Stimulated activated CD8-positive, alpha-beta memory T cell treated with anti-CD3 and anti-CD28 coated beads, Interleukin-12 subunit alpha, Interleukin-12 subunit beta, amount 100 ng/mL, for 24 hours (primary cell): ENCODE data around the gene HSPA14.
"Not testable (repeated sequence)": the region's sequence is repeated elsewhere in the genome, so short reads cannot be mapped to it uniquely, and the experiment has no call there.

ENCODE experiments used
- DNase-seq: peaks from one replicate; pipeline ENCODE4 v3.0.0-alpha.2; 2020; ENCODE audit errors: extremely low read depth

Gene HSPA14

DNA sequence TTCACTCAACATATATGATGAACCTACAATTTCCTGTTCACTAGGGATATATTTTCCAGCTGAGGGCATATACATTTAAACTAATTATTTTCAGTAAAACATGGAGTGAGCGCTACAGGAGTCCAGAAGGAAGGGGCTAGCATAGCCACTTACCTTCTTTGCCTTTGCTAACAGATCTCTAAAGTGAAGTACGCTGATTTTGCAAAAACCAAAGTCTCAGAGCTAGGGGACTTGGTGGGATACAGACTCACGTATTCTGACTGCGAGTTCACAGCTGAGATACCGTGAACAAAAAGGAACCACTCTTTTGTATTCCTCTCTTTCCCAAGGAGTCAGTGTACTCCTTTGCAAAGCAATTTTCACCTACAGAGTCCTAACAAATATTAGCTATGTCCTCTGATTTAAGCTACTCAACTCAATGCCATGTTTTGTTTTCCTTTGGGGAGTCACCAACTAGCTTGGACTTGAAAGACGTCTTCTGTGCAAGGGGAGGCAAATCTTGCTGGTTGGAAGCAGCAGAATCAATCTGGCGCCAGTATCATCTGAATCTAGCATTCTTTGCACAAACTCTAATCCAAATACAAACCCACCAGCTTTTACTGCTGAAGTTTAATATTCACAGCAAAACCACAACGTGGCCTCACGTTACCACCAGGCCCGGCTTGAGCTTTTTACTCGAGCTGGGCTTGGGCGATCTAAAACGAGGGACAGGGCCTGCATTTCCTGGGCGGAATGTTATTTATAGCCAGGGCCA, 926 bp upstream of the HSPA14 start:
- no peak for DNase-seq

DNA sequence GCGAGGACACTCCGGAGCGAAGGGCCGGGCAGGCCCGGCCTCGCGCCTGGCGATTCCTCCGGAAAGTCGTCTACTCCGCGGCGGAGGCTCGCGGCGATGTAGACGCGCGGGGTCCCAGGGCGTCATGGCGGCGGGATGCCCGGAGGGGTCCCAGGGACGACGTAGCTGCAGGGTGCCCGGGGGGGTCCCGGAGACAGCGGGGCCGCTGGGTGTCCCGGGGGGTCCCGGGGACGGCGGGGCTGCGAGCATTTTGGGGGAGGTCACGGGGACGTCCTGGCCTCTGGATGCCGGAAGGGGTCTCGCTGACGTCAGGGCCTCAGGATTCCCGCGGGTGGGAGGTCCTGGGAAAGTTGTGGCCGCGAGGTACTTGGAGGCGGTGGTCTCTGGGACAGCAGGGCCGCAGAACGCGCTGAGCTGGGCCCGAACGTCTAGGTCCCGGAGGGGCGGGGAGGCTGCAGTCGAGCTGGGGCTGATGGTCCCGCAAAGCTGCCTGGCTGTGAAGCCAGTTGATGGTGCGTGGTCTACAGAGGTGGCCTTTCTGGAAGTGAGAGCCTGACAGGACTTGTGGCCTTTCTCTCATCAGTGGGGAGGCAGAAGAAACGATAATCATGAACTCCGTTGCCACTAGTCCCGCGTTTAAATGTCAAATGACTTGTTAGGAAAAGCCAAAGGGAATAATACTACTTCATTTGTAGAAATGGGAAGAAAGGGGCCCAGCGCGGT, 637 bp downstream of the HSPA14 start:
- no peak for DNase-seq

DNA sequence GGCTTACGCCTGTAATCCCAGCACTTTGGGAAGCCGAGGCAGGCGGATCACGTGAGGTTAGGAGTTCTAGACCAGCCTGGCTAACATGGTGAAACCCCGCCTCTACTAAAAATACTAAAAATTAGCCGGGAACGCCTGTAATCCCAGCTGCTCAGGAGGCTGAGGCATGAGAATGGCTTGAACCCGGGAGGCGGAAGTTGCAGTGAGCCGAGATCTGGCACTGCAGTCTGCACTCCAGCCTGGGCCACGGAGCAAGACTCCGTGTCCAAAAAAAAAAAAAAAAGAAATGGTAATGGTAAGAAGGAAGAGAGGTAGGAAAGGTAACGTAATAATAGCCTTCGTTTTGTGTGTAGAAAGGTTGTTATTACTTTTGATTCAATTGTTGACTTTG, 1.2 kb downstream of the HSPA14 start:
- DNase-seq, result no peak

DNA sequence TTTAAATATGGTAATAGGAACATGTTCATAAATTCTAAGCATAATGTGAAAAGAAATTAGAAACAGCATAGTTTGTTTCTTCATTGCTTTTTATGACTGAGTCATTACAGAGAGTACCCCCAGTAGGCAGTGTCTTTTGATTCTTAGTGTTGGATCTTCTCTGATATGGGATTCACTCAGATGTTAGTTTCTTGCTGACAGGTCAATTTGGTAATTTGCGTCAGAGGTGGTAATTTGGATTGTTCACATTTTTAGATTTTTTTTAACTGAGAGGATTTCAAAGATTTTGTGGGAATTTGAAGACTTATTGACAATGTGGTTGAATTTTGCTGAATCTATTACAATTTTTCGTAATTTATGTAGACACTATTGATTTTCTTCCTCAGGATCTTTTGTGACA, 2.1 kb downstream of the HSPA14 start:
- DNase-seq, result no peak

DNA sequence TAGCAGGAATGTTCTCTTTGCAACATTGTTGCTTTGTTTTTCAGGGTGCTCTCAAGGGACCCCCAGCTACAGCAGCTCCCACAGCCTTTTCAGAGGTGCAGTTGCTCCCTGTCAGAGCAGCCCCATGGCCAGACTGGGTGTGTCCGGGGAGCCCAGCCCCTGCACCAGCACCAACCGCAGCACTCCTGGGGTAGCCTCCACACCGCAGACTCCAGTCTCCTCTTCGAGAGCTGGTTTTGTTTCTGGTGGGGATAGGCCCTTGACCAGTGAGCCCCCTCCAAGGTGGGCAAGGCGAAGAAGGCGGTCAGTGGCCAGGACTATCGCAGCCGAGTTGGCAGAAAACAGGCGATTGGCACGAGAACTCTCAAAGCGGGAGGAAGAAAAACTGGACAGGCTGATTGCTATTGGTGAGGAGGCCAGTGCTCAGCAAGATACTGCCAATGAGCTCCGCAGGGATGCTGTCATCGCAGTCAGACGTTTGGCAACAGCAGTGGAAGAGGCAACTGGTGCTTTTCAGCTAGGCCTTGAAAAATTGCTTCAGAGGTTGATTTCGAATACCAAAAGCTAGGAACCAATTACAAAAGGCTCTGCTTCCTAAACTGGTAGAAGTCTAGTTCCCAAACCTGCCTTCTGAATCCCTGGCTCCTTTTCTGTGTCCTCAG, 5.4 kb downstream of the HSPA14 start:
- no peak for DNase-seq

DNA sequence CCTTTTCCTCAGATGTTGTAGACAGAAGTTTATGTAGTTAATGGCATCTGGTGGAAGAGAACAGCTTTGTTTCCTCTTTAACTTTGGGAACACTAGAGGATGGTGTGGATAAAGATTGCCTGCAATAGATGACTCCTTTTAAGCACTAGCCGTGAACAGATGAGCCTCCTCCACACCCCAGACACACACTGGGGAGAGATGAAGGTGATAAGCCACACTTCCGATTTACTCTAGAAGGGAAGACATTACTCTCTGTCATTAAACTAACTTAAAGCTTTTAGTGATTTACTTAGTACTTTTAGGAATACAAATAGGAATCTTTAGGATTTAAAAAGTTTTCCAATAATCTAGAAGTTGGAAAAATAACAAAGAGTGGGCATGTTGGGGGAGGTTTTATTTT, 6.8 kb downstream of the HSPA14 start:
- no peak for DNase-seq

DNA sequence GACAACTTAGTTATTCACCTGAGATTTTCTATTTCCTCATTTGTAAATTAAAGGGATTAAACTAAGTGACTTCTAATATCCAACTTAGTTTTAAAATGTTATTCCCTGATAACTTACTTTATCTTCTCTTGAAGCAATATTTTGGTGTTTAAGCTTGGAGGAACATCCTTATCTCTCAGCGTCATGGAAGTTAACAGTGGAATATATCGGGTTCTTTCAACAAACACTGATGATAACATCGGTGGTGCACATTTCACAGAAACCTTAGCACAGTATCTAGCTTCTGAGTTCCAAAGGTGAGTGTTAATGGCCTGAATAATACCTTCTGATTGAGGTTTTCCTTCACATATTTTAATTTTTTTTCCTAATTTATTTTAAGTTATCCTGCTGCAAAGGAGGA, 14.1 kb downstream of the HSPA14 start:
- DNase-seq, result no peak

DNA sequence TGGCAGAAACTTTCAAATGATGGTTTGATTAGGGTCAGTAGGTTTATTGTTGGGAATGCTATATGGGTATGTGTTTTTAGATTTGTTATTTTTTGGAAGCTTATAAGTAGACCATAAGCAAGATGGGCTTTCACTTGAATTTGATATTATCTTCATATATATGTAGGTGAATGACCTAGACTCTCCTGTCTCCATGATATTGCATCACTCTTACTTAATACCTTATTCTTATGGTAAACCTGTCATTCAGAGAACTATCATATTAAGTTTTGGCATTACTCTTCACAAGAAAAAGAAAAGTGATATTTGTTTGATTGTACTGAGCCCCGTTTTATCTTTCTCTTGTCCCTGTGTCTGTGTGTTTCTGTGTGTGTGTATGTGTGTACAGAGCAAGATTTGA, 17.3 kb downstream of the HSPA14 start:
- DNase-seq, result no peak

DNA sequence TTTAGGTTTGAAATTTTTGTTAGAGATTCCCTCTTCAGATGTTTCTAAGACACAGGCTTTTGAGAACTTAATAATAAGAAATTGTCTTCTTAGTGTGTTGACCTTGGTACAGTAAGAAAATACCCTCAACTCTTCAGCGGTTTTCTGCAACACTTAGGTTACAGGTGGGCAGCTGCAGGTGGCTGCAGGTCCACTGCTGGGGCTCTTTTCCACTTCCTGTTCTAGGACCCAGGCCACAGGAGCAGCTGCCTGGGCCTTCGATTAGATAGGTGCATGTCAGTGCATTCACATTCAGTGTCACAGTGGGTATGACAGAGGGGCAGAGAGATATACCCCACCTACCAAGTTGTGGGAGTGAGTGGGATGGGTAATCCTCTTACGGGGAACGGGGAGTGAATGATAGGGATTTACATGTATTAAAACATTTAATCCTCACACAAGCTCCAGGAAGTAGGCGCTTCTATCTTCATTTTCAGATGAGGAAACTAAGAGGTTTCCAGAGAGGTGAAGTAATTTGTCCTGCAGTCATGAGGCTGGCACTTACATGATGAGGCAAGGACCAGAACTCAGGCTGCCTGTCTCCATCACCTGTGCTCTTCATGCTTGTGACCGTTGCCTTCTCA, 20.3 kb downstream of the HSPA14 start:
- no peak for DNase-seq

DNA sequence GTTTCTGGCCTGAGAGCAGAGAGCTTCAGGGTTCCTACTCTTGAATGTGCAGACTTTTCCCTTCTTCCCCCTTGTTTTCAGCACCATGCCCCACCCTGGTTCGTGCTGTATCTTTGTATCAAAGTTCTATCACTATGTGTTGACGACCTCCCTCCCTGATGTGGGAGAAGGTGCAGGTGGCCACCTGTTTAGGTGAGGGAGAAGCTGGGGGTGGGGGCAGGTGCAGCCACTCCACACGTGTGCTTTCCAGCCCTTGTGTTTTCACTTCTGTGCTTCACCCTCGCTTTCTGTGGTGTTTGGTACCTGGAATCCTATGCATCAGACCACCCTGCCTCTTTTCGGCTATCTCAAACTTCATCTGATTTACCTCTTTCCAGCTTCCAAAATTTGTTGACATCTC, 20.9 kb downstream of the HSPA14 start:
- no peak for DNase-seq

DNA sequence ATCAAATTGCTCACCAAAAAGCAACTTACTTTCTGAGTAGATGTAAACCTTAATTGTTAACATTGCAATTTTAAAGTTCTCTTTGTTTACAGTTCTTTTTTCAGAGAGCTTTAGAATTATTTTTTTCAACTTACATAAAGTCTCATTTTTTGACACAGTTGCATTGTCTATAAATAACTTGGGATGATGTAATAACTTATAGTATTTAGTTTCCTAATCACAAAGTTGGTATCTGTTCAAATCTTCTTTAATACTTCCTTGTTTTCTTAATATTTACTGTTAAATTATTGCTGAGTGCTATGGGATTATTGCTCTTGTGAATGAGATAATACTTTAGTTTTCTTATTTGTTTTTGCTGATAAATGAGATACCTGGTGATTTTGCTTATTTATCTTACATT, 21.7 kb downstream of the HSPA14 start:
- no peak for DNase-seq

DNA sequence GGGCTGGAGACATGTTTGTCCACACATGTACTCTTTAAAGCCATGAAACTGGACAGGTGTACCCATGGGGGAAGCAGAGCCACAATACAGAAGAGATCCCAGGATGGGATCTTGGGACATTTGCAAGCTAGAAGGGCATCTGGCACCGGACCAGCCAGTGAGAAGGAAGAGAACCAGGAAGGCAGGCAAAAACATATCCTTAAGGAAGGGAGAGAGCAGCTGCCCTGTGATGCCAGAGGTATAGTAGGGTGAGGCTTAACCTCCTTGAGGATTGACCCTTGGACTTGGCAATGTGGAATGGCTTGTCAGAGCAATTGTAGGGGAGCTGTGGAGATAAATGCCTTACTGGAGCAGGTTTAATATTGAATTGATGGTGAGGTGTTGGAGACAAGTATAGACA, 22.7 kb downstream of the HSPA14 start:
- DNase-seq, result no peak

DNA sequence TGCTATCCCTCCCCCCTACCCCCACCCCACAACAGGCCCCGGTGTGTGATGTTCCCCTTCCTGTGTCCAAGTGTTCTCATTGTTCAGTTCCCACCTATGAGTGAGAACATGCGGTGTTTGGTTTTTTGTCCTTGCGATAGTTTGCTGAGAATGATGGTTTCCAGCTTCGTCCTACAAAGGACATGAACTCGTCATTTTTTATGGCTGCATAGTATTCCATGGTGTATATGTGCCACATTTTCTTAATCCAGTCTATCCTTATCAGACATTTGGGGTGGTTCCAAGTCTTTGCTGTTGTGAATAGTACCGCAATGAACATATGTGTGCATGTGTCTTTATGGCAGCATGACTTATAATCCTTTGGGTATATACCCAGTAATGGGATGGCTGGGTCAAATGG, 26.4 kb downstream of the HSPA14 start:
- DNase-seq, result not testable (repeated sequence)

DNA sequence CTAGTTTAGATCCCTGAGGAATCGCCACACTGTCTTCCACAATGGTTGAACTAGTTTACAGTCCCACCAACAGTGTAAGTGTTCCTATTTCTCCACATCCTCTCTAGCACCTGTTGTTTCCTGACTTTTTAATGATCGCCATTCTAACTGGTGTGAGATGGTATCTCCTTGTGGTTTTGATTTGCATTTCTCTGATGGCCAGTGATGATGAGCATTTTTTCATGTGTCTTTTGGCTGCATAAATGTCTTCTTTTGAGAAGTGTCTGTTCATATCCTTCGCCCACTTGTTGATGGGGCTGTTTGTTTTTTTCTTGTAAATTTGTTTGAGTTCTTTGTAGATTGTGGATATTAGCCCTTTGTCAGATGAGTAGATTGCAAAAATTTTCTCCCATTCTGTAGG, 26.8 kb downstream of the HSPA14 start:
- not testable (repeated sequence) for DNase-seq

DNA sequence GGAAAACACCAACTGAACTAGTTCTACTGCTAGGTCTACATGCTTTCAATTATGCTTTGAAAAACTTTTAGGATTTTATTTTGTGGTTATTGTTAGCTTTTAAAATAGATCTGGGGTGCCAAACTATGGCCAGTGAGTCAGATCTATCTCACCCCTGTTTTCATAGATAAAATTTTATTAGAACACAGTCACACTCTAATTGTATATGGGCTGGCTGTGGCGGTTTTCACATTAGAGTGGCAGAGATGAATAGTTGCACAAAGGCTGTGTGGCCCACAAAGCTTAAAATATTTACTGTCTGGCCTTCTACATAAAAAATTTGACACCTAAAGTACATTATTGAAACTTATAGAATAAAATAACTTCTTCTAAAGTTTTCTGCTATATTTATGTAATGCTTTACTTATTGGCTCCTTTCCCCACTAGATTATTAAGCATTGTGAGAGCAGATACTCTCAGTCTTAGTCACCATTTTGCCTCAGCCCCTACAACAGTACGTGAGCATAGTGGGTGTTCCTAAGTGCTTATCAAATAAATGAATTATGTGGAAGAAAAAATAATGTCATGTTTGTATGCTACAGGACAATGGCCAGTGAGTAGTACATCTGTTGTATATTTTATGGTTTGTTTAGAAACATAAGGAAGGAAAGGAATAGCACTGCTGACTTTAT, 35.1 kb downstream of the HSPA14 start:
- DNase-seq, result no peak

DNA sequence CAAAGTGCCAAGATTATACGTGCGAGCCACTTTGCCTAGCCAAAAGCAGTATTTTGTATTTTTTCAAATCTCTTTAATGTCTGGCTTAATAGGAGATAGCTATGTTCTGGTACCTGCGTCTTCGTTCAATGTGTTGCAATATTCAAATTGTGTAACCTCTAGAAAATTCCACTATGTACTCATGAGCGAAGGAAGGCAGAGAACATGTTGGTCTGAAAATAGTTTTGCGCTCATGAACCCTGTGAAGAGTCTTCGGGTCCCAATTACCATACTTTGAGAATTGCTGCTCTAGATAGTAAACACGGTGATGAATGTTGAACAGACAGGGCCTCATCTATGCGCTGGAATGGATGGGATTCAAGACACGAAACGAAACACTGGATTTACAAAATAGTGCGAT, 37.8 kb downstream of the HSPA14 start:
- no peak for DNase-seq

DNA sequence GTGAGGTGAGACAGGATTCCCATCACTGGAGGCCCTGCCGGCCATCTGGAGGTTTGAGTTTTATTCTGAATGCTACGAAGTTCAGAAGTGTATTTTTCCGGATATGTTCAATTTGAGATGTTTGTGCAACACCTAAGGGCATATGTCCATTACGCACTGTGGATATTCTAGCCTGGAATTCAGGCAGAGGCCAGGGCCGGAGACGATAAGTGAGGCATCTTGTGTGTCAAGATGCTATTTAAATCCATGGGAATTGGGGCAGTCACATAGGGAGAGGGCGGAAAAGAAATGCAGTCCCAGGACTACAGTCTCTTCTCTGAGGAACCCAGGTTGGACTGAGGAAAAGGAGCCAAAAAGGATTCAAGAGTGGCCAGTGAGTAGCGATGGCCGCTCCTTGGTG, 38.7 kb downstream of the HSPA14 start:
- DNase-seq, result no peak

DNA sequence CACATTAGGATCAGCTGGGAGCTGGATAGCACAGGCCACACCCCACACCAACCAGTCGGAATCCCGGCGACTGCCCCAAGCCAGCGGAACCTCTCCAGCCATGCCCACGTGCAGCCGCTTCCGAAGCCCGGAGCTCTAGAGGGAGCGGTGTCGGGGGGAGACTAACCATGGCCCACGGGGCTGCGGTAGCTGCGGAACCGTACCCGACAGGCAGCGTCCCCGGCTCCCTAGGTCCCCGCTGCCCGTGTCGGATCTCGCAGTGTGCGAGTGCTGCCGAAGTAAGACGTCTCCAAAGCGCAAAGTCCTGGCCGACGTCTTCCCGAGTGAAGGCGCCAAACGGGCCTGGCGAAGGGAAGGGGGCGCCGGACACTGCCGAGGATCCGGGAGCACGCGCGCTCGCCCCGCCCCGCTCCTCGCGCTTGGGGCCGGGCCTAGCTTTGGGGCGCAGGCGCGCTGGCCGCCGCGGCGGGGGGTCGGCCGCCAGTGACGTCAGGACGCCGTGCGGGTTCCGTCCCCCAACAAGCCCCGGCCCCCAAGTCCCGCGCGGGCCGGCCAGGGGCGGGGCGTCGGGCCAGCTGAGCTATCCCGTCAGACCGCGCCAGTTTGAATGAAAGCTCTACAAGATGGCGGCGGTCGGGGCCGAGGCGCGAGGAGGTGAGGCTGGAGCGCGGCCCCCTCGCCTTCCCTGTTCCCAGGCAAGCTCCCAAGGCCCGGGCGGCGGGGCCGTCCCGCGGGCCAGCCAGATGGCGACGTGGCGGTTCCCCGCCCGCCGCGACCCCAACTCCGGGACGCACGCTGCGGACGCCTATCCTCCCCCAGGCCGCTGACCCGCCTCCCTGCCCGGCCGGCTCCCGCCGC, 40.4 kb downstream of the HSPA14 start, which contains the start of gene SUV39H2:
SUV39H2 (plus strand) TSS at position 601 of the 858 bp plus-strand sequence; CDS start at position 624, 23 bp downstream.
- DNase-seq, result peak; percentile 76

DNA sequence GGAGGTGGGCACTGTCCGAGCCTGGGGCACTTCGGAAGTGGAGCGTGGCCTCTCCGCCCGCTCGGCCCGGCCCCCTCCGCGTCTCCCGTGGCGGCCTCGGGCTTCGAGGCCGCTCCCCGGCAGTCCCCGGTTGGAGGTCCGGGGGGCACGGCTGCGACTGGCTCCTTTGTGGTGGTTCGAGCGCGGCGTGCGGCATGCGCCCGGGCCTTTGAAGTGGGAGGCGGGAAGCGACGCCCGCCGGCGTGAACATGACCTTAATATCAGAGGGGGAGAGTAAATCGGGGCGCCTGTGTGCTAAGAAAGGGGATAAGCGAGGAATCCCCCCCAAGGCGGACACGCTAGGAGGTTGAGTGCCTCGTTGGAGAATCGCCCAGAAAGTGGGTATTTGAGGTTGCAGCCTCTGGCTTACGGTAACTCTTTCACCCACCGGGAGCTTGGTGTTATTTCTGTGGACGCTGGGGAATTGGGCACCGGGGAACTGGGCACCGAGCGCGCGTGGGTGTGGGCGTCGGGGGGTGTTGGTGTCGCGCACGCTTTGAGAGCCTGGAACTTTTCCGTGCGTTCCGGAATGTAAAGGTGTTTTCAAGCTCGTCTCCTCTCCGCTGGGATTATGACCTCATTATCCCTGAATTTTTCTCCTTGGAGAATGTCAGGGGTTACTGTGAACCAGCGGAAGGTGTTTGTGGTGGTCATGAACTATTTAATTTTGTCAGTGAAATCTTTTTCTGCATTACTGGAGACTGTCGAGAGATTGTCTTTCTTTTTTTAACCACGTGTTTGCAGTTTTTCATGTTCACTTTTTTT, 41.2 kb downstream of the HSPA14 start:
- no peak for DNase-seq

DNA sequence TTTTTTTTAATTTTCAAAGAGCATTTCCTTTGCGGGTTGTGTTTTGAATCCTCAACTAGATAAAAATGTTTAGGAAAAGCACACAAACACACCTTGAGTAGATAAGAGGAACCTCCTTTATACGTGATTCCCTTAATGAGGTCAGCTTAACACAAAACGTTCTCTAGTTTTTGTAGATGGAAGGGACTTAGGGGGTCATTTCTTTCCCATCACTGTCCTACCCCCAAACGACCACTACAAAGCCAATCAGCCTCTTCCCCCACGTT, 41.8 kb downstream of the HSPA14 start:
- DNase-seq, result no peak
